Panc1 (cell line): ENCODE data around the gene ASMTL.

Source experiments
- POLR2AphosphoS5 ChIP-seq: IDR thresholded peaks from 2 replicates; pipeline ENCODE4 v1.6.1; 2012; ENCODE audit warnings: mild to moderate bottlenecking, low read depth, low read length, moderate library complexity
- REST ChIP-seq, 2 experiments: IDR thresholded peaks; 2 replicates each; pipeline ENCODE4 v1.6.1; 2011 to 2012; ENCODE audit warnings: low read depth in 2 of 2, control low read depth in 1 of 2, low read length in 1 of 2, mild to moderate bottlenecking in 1 of 2, moderate library complexity in 1 of 2; ENCODE audit not compliant: insufficient read depth in 1 of 2
- SIN3A ChIP-seq: IDR thresholded peaks from 2 replicates; pipeline ENCODE4 v1.6.1; 2012; ENCODE audit warnings: low read depth, mild to moderate bottlenecking, low read length, moderate library complexity, borderline replicate concordance; ENCODE audit not compliant: insufficient read depth
- TCF7L2 ChIP-seq: IDR thresholded peaks from 2 replicates; pipeline ENCODE4 v1.6.1; 2011; ENCODE audit warnings: mild to moderate bottlenecking, low read depth, low read length, inconsistent platforms
- TF ChIP-seq, protein P1 (sequence below): fragments of 450-650 bp; IDR thresholded peaks from 2 replicates; pipeline ENCODE4 v1.5.1; 2017; ENCODE audit warnings: mild to moderate bottlenecking

DNA sequence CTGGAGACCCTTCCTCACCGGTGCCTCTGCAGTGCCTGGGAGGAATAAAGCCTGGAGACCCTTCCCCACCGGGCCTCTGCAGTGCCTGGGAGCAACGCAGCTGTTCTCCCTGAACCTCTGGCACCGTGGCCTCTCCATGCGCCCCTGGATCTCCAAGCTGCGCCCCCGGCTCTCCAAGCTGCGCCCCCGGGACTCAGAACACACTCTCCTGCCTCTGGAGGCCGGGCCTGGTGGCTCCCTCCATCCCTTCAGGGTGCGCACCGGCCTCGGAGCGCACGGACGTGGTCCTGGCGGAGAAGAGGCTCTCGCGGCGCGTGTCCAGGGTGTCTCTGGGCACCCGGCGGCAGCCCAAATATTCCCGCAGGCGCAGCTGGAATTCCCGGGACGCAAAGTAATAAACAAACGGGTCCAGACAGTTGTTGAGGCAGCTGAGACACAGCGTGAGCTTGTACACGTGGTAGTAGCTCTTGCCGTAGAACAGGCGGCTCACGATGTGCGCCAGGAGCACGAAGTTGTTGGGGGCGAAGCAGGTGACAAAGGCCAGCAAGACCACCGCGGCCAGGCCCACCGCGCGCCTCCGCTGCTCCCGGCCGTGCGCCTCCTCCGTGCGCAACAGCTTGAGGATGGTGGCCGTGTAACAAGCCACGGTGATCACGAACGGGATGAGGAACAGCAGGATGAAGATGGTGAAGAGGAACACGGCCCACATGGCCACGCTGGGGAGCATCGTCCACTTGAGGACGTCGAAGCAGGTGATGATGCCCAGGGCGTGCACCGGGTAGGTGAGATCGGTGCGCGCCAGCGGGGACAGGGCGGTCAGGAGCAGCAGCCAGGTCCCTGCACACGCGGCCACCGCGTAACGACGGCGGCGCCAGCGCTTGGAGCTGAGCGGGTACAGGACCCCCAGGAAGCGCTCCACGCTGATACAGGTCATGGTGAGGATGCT, 12.8 kb upstream of the ASMTL start:
- TF ChIP-seq, protein P1, sequence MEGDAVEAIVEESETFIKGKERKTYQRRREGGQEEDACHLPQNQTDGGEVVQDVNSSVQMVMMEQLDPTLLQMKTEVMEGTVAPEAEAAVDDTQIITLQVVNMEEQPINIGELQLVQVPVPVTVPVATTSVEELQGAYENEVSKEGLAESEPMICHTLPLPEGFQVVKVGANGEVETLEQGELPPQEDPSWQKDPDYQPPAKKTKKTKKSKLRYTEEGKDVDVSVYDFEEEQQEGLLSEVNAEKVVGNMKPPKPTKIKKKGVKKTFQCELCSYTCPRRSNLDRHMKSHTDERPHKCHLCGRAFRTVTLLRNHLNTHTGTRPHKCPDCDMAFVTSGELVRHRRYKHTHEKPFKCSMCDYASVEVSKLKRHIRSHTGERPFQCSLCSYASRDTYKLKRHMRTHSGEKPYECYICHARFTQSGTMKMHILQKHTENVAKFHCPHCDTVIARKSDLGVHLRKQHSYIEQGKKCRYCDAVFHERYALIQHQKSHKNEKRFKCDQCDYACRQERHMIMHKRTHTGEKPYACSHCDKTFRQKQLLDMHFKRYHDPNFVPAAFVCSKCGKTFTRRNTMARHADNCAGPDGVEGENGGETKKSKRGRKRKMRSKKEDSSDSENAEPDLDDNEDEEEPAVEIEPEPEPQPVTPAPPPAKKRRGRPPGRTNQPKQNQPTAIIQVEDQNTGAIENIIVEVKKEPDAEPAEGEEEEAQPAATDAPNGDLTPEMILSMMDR = no peak
- TF ChIP-seq POLR2AphosphoS5 = no peak
- no peak for TF ChIP-seq SIN3A
- TF ChIP-seq REST (IDR thresholded peaks at IDR 0.05; ENCODE audit: insufficient read depth in 1 of 2, low read depth in 2 of 2, low read length in 1 of 2) = no peak
- no peak for TF ChIP-seq TCF7L2
